Kidney glomerular epithelial cell (primary cell): ENCODE results near the gene EYA2.
A peak's percentile ranks its signal among the peaks of the same experiment; 100 is the strongest.
"Not testable (repeated sequence)": the region's sequence is repeated elsewhere in the genome, so short reads cannot be mapped to it uniquely, and the experiment has no call there.

Source experiments
- DNase-seq: peaks from one replicate; lab custom pipeline; 2025; lab: John Stamatoyannopoulos, UW

The EYA2 gene

GRCh38 chr20:46955601-46956556, 61.2 kb downstream of the EYA2 start:
- DNase-seq: no peak

- peak; percentile 83 for DNase-seq
These were observed 64.5 kb downstream of the EYA2 start for GRCh38 chr20:46959081-46959692.

GRCh38 chr20:46959821-46960220, 65.2 kb downstream of the EYA2 start:
- DNase-seq: no peak

- no peak for DNase-seq
These were observed 65.9 kb downstream of the EYA2 start for GRCh38 chr20:46960536-46960935.

GRCh38 chr20:46961968-46962367, 67.3 kb downstream of the EYA2 start:
- not testable (repeated sequence) for DNase-seq

GRCh38 chr20:46962452-46963195, 68.0 kb downstream of the EYA2 start:
- DNase-seq: no peak

GRCh38 chr20:46963196-46963529, 68.5 kb downstream of the EYA2 start:
- DNase-seq: no peak

- DNase-seq: no peak
These were observed 69.3 kb downstream of the EYA2 start for GRCh38 chr20:46963758-46964617.

GRCh38 chr20:46964618-46965455, 70.2 kb downstream of the EYA2 start:
- DNase-seq: no peak

- DNase-seq: peak; percentile 16
These were observed 70.8 kb downstream of the EYA2 start for GRCh38 chr20:46965477-46965876.

GRCh38 chr20:46967646-46968045, 73.0 kb downstream of the EYA2 start:
- no peak for DNase-seq

- DNase-seq: no peak
These were observed 76.4 kb downstream of the EYA2 start for GRCh38 chr20:46970937-46971630.

- DNase-seq: no peak
These were observed 79.1 kb downstream of the EYA2 start for GRCh38 chr20:46973766-46974165.

GRCh38 chr20:46974669-46975434, 80.2 kb downstream of the EYA2 start:
- no peak for DNase-seq

- DNase-seq: no peak
These were observed 81.3 kb downstream of the EYA2 start for GRCh38 chr20:46975976-46976375.

GRCh38 chr20:46977204-46977603, 82.6 kb downstream of the EYA2 start:
- DNase-seq: no peak

- DNase-seq: no peak
These were observed 83.4 kb downstream of the EYA2 start for GRCh38 chr20:46977909-46978588.

GRCh38 chr20:46978951-46979491, 84.4 kb downstream of the EYA2 start:
- DNase-seq: no peak
